ENCODE data around the gene HSPA12B. TPM values are rescaled to one million over a fixed set of nuclear protein-coding genes. Genes with fewer than 3 reads are reported as not detected.

Gene HSPA12B
- polyA plus RNA-seq, 6 donors from 2014 or later, result not detected

GRCh38 chr20:3739054-3739925, 6.8 kb downstream of the HSPA12B start:
- peaks cover 0 to 2% (median 0%) of the 10 kb centered on the region in 7 donors for H3K9me3 Mint-ChIP-seq
- no peak overlapping the region for H3K27ac Mint-ChIP-seq
- peaks cover 0 to 2% (median under 1%) of the 10 kb centered on the region in 3 donors for H3K4me1 Mint-ChIP-seq
- H3K27me3 Mint-ChIP-seq, result peaks cover 13 to 29% (median 18%) of the 10 kb centered on the region in 3 donors
- ATAC-seq (ENCODE audit: low read depth in 2 of 2) (no peak), DNase-seq (no peak)
- no peaks in the 10 kb centered on the region for H3K36me3 Mint-ChIP-seq
- H3K4me3 Mint-ChIP-seq, result no peak overlapping the region

- H3K4me1 Mint-ChIP-seq, result peaks cover 4 to 9% (median 8%) of the 10 kb centered on the region in 3 donors
- peaks cover 0 to 2% (median 0%) of the 10 kb centered on the region in 7 donors for H3K9me3 Mint-ChIP-seq
- H3K36me3 Mint-ChIP-seq, result no peaks in the 10 kb centered on the region
- no peak overlapping the region for H3K27ac Mint-ChIP-seq
- H3K27me3 Mint-ChIP-seq, result peaks cover 10 to 32% (median 25%) of the 10 kb centered on the region in 3 donors
- ATAC-seq (ENCODE audit: low read depth in 2 of 2), result no peak
- DNase-seq, result no peak
- no peak overlapping the region for H3K4me3 Mint-ChIP-seq
Observed at GRCh38 chr20:3739926-3740451, 7.5 kb downstream of the HSPA12B start.

GRCh38 chr20:3740615-3741301, 8.3 kb downstream of the HSPA12B start:
- DNase-seq (no peak), ATAC-seq (ENCODE audit: low read depth in 2 of 2) (no peak)
- peaks cover 0 to 2% (median 0%) of the 10 kb centered on the region in 7 donors for H3K9me3 Mint-ChIP-seq
- peaks cover 12 to 14% (median 12%) of the 10 kb centered on the region in 3 donors for H3K4me1 Mint-ChIP-seq
- H3K36me3 Mint-ChIP-seq, result no peaks in the 10 kb centered on the region
- H3K4me3 Mint-ChIP-seq, result no peak overlapping the region
- peaks cover 6 to 32% (median 31%) of the 10 kb centered on the region in 3 donors for H3K27me3 Mint-ChIP-seq
- peak overlapping the region in 1 of 6 donors; percentile 70 for H3K27ac Mint-ChIP-seq

- H3K4me1 Mint-ChIP-seq, result peaks cover 12 to 14% (median 13%) of the 10 kb centered on the region in 3 donors
- H3K36me3 Mint-ChIP-seq, result no peaks in the 10 kb centered on the region
- no peak for DNase-seq
- peaks cover 9 to 43% (median 29%) of the 10 kb centered on the region in 3 donors for H3K27me3 Mint-ChIP-seq
- no peak overlapping the region for H3K4me3 Mint-ChIP-seq
- H3K27ac Mint-ChIP-seq, result no peak overlapping the region
- ATAC-seq (ENCODE audit: low read depth in 2 of 2), result no peak
- H3K9me3 Mint-ChIP-seq, result peaks cover 0 to 2% (median 0%) of the 10 kb centered on the region in 7 donors
Observed at GRCh38 chr20:3741836-3742458, 9.5 kb downstream of the HSPA12B start.

- Mint-ChIP-seq H3K4me3 (no peak overlapping the region), H3K9me3 (peaks cover 0 to 2% (median 0%) of the 10 kb centered on the region in 7 donors), H3K4me1 (peaks cover 12 to 14% (median 13%) of the 10 kb centered on the region in 3 donors), H3K27ac (no peak overlapping the region), H3K36me3 (no peaks in the 10 kb centered on the region), H3K27me3 (peaks cover 4 to 50% (median 36%) of the 10 kb centered on the region in 3 donors)
- ATAC-seq (ENCODE audit: low read depth in 2 of 2) (no peak), DNase-seq (no peak)
Observed at GRCh38 chr20:3743251-3743650, 10.8 kb downstream of the HSPA12B start.

- Mint-ChIP-seq H3K27me3 (peaks cover 4 to 52% (median 36%) of the 10 kb centered on the region in 3 donors), H3K9me3 (peaks cover 0 to 2% (median 0%) of the 10 kb centered on the region in 7 donors), H3K4me1 (peaks cover 12 to 14% (median 13%) of the 10 kb centered on the region in 3 donors), H3K36me3 (no peaks in the 10 kb centered on the region), H3K27ac (no peak overlapping the region), H3K4me3 (peak overlapping the region in 2 of 8 donors; percentile 56 to 68)
- no peak for ATAC-seq (ENCODE audit: low read depth in 2 of 2)
- no peak for DNase-seq
Observed at GRCh38 chr20:3744037-3744436, 11.6 kb downstream of the HSPA12B start.

GRCh38 chr20:3744806-3745685, 12.6 kb downstream of the HSPA12B start:
- DNase-seq (peak; percentile 64), ATAC-seq (ENCODE audit: low read depth in 2 of 2) (peak; percentile 70 to 83)
- H3K36me3 Mint-ChIP-seq, result no peaks in the 10 kb centered on the region
- peaks cover 4 to 48% (median 35%) of the 10 kb centered on the region in 3 donors for H3K27me3 Mint-ChIP-seq
- peak overlapping the region in 7 of 8 donors; percentile 43 to 80 (median 63) for H3K4me3 Mint-ChIP-seq
- peaks cover 12 to 14% (median 13%) of the 10 kb centered on the region in 3 donors for H3K4me1 Mint-ChIP-seq
- H3K9me3 Mint-ChIP-seq, result peaks cover 0 to 2% (median 0%) of the 10 kb centered on the region in 7 donors
- peak overlapping the region in 2 of 6 donors; percentile 6 to 75 for H3K27ac Mint-ChIP-seq

GRCh38 chr20:3745686-3746173, 13.2 kb downstream of the HSPA12B start:
- Mint-ChIP-seq H3K36me3 (no peaks in the 10 kb centered on the region), H3K27me3 (peaks cover 4 to 42% (median 28%) of the 10 kb centered on the region in 3 donors), H3K9me3 (peaks cover 0 to 2% (median 0%) of the 10 kb centered on the region in 7 donors), H3K4me1 (peaks cover 12 to 14% (median 13%) of the 10 kb centered on the region in 3 donors), H3K4me3 (peak overlapping the region in 2 of 8 donors; percentile 35 to 63), H3K27ac (no peak overlapping the region)
- no peak for ATAC-seq (ENCODE audit: low read depth in 2 of 2)
- DNase-seq, result no peak

- DNase-seq, result no peak
- peaks cover 4 to 40% (median 24%) of the 10 kb centered on the region in 3 donors for H3K27me3 Mint-ChIP-seq
- ATAC-seq (ENCODE audit: low read depth in 2 of 2), result no peak
- no peak overlapping the region for H3K27ac Mint-ChIP-seq
- H3K36me3 Mint-ChIP-seq, result no peaks in the 10 kb centered on the region
- peaks cover 16 to 22% (median 18%) of the 10 kb centered on the region in 3 donors for H3K4me1 Mint-ChIP-seq
- peak overlapping the region in 1 of 8 donors; percentile 61 for H3K4me3 Mint-ChIP-seq
- H3K9me3 Mint-ChIP-seq, result peaks cover 0 to 2% (median 0%) of the 10 kb centered on the region in 7 donors
Observed at GRCh38 chr20:3747471-3747870, 15.0 kb downstream of the HSPA12B start.

- ATAC-seq (ENCODE audit: low read depth in 2 of 2), result no peak
- Mint-ChIP-seq H3K27me3 (peaks cover 4 to 40% (median 24%) of the 10 kb centered on the region in 3 donors), H3K36me3 (no peaks in the 10 kb centered on the region), H3K4me1 (peaks cover 18 to 24% (median 22%) of the 10 kb centered on the region in 3 donors), H3K9me3 (peaks cover 0 to 2% (median 0%) of the 10 kb centered on the region in 7 donors), H3K4me3 (no peak overlapping the region), H3K27ac (no peak overlapping the region)
- DNase-seq, result no peak
Observed at GRCh38 chr20:3748073-3748472, 15.6 kb downstream of the HSPA12B start.

GRCh38 chr20:3749087-3749688, 16.7 kb downstream of the HSPA12B start:
- Mint-ChIP-seq H3K27ac (no peak overlapping the region), H3K4me3 (no peak overlapping the region), H3K27me3 (peaks cover 4 to 40% (median 23%) of the 10 kb centered on the region in 3 donors), H3K9me3 (peaks cover 0 to under 1% (median 0%) of the 10 kb centered on the region in 7 donors), H3K4me1 (peaks cover 18 to 24% (median 22%) of the 10 kb centered on the region in 3 donors), H3K36me3 (no peaks in the 10 kb centered on the region)
- ATAC-seq (ENCODE audit: low read depth in 2 of 2) (no peak), DNase-seq (no peak)

All from naive B cell (primary cell).